BJ (cell line): Measurements from ENCODE around the gene LOXL3. TPM values are rescaled to one million over a fixed set of nuclear protein-coding genes. Genes with fewer than 3 reads are reported as not detected.
A peak's percentile ranks its signal among the peaks of the same experiment; 100 is the strongest.

Source experiments
- CTCF ChIA-PET: fragments of 350-600 bp; formaldehyde crosslinking; extraction: SDS; loops from one replicate; lab custom pipeline; 2021; ENCODE audit warnings: antibody characterized with exemption, inconsistent platforms; lab: Yijun Ruan, JAX
- POLR2A ChIA-PET: fragments of 300-600 bp; sonication (Branson Sonifier 250); formaldehyde crosslinking; extraction: SDS; loops from one replicate; lab custom pipeline; 2021; ENCODE audit warnings: antibody characterized with exemption; lab: Charles Lee
- DNase-seq: peaks from one replicate; pipeline ENCODE4 v3.0.0-alpha.2; 2011; ENCODE audit warnings: low read depth
- H3K27me3 ChIP-seq: 2 replicates; pipeline ENCODE4 v1.6.0; 2011; ENCODE audit warnings: low read length; ENCODE audit not compliant: control insufficient read depth, insufficient read depth
- H3K36me3 ChIP-seq: 2 replicates; pipeline ENCODE4 v1.5.1; 2011; ENCODE audit warnings: low read length; ENCODE audit not compliant: control insufficient read depth, insufficient read depth
- H3K4me3 ChIP-seq: 2 replicates; pipeline ENCODE4 v1.5.1; 2011; ENCODE audit warnings: low read depth, mild to moderate bottlenecking, control low read depth, low read length
- polyA plus RNA-seq: library from polyadenylated mRNA; depleted of rRNA; stranded (reverse); fragments of >200 nt; gene quantifications from 2 replicates; pipeline ENCODE4 v1.2.3, GENCODE V29; 2011
- TF ChIP-seq, protein P1 (sequence below): IDR thresholded peaks from 2 replicates; pipeline ENCODE4 v1.5.1; 2011; ENCODE audit warnings: low read depth, mild to moderate bottlenecking, control low read depth, inconsistent platforms, low read length, moderate library complexity; ENCODE audit not compliant: insufficient read depth

LOXL3 gene
- polyA plus RNA-seq, 1 experiment = 130 TPM

DNA sequence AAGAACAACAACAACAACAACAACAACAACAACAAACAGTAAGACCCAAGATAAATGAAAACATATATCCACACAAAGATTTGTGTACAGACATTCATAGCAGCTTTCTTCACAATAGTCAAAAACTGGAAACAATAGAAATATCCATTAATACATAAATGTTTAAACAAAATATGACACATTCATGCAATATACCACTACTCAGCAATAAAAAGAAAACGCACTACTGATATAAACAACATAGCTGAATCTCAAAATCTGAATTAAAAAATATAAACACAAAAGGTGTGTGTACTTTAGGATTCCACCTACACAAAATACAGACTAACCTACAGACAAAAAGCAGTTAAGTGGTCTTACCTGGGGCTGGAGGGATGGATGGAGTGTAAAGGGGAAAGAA is 42.8 kb upstream of the LOXL3 start:
- CTCF ChIA-PET = interaction anchor here (7.5 kb wide), 1 partner anchor 10 kb away, joined by 50 read pairs; no protein-coding TSS in a partner anchor
- TF ChIP-seq, protein P1, sequence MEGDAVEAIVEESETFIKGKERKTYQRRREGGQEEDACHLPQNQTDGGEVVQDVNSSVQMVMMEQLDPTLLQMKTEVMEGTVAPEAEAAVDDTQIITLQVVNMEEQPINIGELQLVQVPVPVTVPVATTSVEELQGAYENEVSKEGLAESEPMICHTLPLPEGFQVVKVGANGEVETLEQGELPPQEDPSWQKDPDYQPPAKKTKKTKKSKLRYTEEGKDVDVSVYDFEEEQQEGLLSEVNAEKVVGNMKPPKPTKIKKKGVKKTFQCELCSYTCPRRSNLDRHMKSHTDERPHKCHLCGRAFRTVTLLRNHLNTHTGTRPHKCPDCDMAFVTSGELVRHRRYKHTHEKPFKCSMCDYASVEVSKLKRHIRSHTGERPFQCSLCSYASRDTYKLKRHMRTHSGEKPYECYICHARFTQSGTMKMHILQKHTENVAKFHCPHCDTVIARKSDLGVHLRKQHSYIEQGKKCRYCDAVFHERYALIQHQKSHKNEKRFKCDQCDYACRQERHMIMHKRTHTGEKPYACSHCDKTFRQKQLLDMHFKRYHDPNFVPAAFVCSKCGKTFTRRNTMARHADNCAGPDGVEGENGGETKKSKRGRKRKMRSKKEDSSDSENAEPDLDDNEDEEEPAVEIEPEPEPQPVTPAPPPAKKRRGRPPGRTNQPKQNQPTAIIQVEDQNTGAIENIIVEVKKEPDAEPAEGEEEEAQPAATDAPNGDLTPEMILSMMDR = no peak
- H3K4me3 ChIP-seq = no peak overlapping the region
- no peaks in the 10 kb centered on the region for H3K36me3 ChIP-seq
- POLR2A ChIA-PET = no interaction called here
- no peak for DNase-seq
- peaks cover 4% of the 10 kb centered on the region; the same call in 1 of the 2 replicates for H3K27me3 ChIP-seq

DNA sequence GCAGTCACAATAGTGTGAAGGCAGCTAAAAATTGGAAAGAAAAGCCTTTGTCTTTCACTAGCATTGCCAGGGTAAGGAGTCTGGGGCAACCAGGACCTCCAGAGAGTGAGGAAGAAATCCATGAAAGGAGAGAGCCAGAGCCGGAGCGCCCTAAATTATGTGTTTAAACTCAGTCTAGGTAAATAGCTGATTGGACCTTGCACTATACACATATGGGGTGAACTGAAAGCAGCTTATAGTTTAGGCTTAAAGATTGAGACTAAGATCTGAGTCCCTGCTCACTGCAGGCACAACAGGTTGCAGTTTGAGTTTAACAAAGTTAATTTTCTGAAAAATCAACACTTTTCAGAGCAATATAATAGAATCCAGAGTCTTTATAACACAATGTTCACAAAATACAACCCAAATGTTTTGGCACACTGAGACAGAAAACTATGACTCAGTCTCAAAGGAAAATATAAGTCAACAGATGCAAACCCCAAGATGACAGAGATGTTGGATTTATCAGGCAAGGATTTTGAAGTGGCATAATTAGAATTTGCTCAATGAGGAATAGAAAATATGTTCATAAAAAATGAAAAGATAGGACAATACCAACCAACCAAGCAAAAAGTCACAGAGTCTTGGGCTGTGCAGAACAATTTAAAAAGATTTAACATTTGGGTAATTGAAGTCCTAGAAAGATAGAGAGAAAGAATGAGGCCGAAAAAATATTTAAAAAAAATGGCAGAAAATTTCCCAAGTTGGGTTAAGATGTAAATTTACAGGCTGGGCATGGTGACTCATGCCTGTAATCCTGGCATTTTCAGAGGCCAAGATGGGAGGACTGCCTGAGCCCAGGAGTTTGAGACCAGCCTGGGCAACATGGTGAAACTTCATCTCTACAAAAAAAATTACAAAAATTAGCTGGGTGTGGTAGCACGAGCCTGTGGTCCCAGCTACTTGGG is 40.4 kb upstream of the LOXL3 start:
- CTCF ChIA-PET = interaction anchor here (1.0 to 1.1 kb wide), 2 partner anchors 62 to 112 kb away, joined by 4 to 5 read pairs; partner anchors contain the start of genes CCDC142 and TTC31
- POLR2A ChIA-PET = no interaction called here
- no peak for DNase-seq
- no peaks in the 10 kb centered on the region for H3K36me3 ChIP-seq
- no peak overlapping the region for H3K4me3 ChIP-seq
- TF ChIP-seq, protein P1 = no peak
- peaks cover 8% of the 10 kb centered on the region; the same call in 1 of the 2 replicates for H3K27me3 ChIP-seq

DNA sequence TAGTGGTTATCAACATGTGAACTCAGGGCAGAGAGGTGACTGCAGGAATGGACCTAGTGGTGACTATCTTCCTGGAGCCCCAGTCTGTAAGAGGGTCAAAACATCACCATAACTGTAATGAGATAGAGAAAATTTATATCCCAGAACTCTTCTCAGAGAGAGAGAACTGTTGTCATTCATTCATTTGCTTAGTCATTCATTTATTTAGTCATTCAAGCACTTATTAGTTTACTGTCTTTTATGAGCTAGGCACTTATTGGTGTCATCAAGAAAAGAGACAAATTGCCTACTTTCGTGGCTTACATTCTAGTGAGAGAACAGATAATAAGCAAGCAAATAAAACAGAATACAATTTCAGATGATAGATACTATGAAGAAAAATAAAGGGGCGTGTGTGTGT is 34.9 kb upstream of the LOXL3 start:
- H3K36me3 ChIP-seq = no peaks in the 10 kb centered on the region
- DNase-seq = no peak
- no peak overlapping the region for H3K4me3 ChIP-seq
- peaks cover 8% of the 10 kb centered on the region; the same call in 1 of the 2 replicates for H3K27me3 ChIP-seq
- ChIA-PET CTCF (interaction anchor here (0.9 to 10.9 kb wide), 19 partner anchors 11 to 339 kb away, joined by 3 to 149 read pairs (median 6); partner anchors contain the start of genes AUP1, CCDC142, HTRA2 and PCGF1), POLR2A (interaction anchor here (1.1 kb wide), 1 partner anchor 55 kb away, joined by 3 read pairs; no protein-coding TSS in a partner anchor)
- TF ChIP-seq, protein P1 = no peak

DNA sequence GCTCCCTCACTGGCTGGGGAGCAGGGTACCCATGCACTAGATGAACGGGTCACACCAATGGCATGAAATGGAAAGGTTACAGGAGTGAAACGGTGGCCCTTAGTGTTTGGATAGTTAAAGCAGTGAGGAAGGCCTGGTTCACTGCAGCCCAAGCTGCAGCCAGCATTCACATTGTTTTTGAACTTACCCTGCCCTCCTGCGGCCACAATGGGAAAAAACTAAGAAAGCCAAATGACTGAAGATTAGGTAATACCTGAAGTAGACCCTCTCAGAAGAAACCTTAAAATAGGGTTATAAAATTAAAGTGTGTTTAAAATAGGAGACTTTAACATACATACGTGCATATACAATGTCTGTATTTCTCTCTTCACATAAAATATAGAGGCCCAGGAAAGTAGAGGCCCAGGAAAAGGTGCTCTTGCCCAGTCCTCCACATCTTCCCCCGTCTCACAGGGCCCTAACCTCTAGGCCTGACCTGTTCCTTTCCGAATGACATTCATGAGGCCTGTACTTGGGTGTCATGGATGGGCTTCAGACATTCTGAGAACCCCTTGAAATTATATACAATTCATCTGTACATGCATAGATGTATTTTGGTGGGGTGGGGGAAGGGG is 34.0 kb upstream of the LOXL3 start:
- CTCF ChIA-PET = interaction anchor here (0.7 to 10.9 kb wide), 27 partner anchors 10 to 338 kb away, joined by 3 to 149 read pairs (median 4); partner anchors contain the start of genes CCDC142, DQX1, MRPL53 and TTC31
- TF ChIP-seq, protein P1 = peak; percentile 73
- H3K4me3 ChIP-seq = no peak overlapping the region
- DNase-seq = no peak
- H3K27me3 ChIP-seq = peaks cover 6% of the 10 kb centered on the region; the same call in 1 of the 2 replicates
- no peaks in the 10 kb centered on the region for H3K36me3 ChIP-seq
- POLR2A ChIA-PET = interaction anchor here (1.1 kb wide), 1 partner anchor 54 kb away, joined by 3 read pairs; no protein-coding TSS in a partner anchor
